ENCODE results near the gene UBAP2. TPM values are rescaled to one million over a fixed set of nuclear protein-coding genes. Genes with fewer than 3 reads are reported as not detected.
"Not testable (repeated sequence)": the region's sequence is repeated elsewhere in the genome, so short reads cannot be mapped to it uniquely, and the experiment has no call there.

The UBAP2 gene
- total RNA-seq, 4 donors from 2014 or later, result 27.2 to 52.5 (median 32.9) TPM

- H3K27me3 ChIP-seq, result no peaks in the 10 kb centered on the region
- TF ChIP-seq POLR2AphosphoS5 (IDR thresholded peaks at IDR 0.05) (no peak), EP300 (IDR thresholded peaks at IDR 0.05) (no peak), CTCF (IDR thresholded peaks at IDR 0.05) (no peak), POLR2A (IDR thresholded peaks at IDR 0.05) (no peak)
- no peak for DNase-seq (ENCODE audit: low spot score in 2 of 2)
- H3K4me3 ChIP-seq, result no peak overlapping the region
- 88% methylated on average over 2 of the region's 2 CpGs for WGBS
- H3K9me3 ChIP-seq, result no peaks in the 10 kb centered on the region
- peaks cover 39% of the 10 kb centered on the region for H3K36me3 ChIP-seq
- no peaks in the 10 kb centered on the region for H3K4me1 ChIP-seq
- no peak overlapping the region for H3K27ac ChIP-seq
Observed at GRCh38 chr9:33972698-33973097, 76.0 kb downstream of the UBAP2 start.

GRCh38 chr9:33964086-33964768, 84.5 kb downstream of the UBAP2 start:
- Histone ChIP-seq H3K27me3 (no peaks in the 10 kb centered on the region), H3K4me1 (no peaks in the 10 kb centered on the region), H3K27ac (no peak overlapping the region), H3K9me3 (no peaks in the 10 kb centered on the region), H3K4me3 (no peak overlapping the region), H3K36me3 (peaks cover 15% of the 10 kb centered on the region)
- no peak for TF ChIP-seq POLR2AphosphoS5 (IDR thresholded peaks at IDR 0.05)
- no peak for TF ChIP-seq CTCF (IDR thresholded peaks at IDR 0.05)
- no peak for TF ChIP-seq EP300 (IDR thresholded peaks at IDR 0.05)
- TF ChIP-seq POLR2A (IDR thresholded peaks at IDR 0.05), result no peak
- DNase-seq (ENCODE audit: low spot score in 2 of 2), result no peak
- 93% methylated on average over 2 of the region's 2 CpGs for WGBS

DNA sequence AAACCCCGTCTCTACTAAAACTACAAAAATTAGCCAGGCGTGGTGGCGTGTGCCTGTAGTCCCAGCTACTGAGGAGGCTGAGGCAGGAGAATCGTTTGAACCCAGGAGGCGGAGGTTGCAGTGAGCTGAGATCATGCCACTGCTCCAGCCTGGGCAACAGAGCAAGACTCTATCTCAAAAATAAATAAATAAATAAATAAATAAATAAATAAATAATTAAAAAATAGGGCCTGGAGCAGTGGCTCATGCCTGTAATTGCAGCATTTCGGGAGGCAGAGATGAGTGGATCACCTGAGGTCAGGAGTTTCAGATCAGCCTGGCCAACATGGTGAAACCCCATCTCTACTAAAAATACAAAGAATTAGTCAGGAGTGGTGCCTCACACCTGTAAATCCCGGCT, 86.2 kb downstream of the UBAP2 start:
- H3K9me3 ChIP-seq; DNase-seq (ENCODE audit: low spot score in 2 of 2); H3K27me3 ChIP-seq; H3K4me3 ChIP-seq; H3K27ac ChIP-seq; H3K4me1 ChIP-seq: not testable (repeated sequence)
- 82% methylated on average over 7 of the region's 7 CpGs for WGBS
- peaks cover 26% of the 10 kb centered on the region for H3K36me3 ChIP-seq

DNA sequence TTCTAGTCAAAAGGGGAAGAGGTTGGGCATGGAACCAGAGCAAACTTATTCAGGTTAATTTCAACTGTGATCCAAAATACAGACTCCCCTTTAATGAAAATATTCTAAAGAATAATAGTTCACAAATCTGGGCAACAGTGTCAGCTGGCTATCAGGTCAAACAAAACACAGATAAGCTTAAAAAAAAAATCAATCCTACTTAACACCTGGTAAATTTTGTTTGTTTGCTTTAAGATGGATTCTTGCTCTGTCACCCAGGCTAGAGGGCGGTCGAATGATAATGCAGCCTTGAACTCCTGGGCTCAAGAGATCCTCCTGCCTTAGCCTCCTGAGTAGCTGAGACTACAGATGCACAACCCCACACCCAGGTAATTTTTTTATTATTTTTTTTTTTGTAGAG, 89.0 kb downstream of the UBAP2 start:
- H3K36me3 ChIP-seq, result peaks cover 39% of the 10 kb centered on the region

DNA sequence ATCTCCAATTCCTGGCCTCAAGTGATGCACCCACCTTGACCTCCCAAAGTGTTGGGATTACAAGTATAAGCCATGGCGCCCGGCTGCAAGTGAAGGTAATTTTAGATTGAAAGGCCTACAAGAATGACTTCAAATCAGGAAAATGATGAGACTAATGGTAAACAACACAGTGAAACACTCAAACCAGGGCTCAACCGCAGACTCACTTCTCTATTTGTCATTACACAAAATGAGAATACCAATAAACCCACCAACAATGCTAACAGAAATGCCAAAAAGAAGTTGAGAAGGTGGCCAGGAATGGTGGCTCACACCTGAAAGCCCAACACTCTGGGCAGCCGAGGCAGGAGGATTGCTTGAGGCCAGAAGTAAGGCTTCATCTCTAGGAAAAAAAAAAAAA, 92.1 kb downstream of the UBAP2 start:
- DNase-seq (ENCODE audit: low spot score in 2 of 2), result no peak
- WGBS, result 83% methylated on average over 4 of the region's 4 CpGs
- TF ChIP-seq EP300 (IDR thresholded peaks at IDR 0.05) (no peak), POLR2AphosphoS5 (IDR thresholded peaks at IDR 0.05) (no peak), CTCF (IDR thresholded peaks at IDR 0.05) (no peak), POLR2A (IDR thresholded peaks at IDR 0.05) (no peak)
- Histone ChIP-seq H3K9me3 (no peaks in the 10 kb centered on the region), H3K4me1 (no peaks in the 10 kb centered on the region), H3K36me3 (peaks cover 55% of the 10 kb centered on the region), H3K27me3 (no peaks in the 10 kb centered on the region), H3K27ac (no peak overlapping the region), H3K4me3 (no peak overlapping the region)

More for the DNA sequence above, 89.0 kb downstream of the UBAP2 start:
- DNase-seq (ENCODE audit: low spot score in 2 of 2), result no peak
- Histone ChIP-seq H3K4me1 (no peaks in the 10 kb centered on the region), H3K27ac (no peak overlapping the region), H3K9me3 (no peaks in the 10 kb centered on the region), H3K4me3 (no peak overlapping the region), H3K27me3 (no peaks in the 10 kb centered on the region)
- 88% methylated on average over 2 of the region's 2 CpGs for WGBS
- no peak for TF ChIP-seq CTCF (IDR thresholded peaks at IDR 0.05)
- TF ChIP-seq POLR2A (IDR thresholded peaks at IDR 0.05), result no peak
- no peak for TF ChIP-seq POLR2AphosphoS5 (IDR thresholded peaks at IDR 0.05)
- no peak for TF ChIP-seq EP300 (IDR thresholded peaks at IDR 0.05)

- H3K4me3 ChIP-seq, result no peak overlapping the region
- no peak for TF ChIP-seq CTCF (IDR thresholded peaks at IDR 0.05)
- no peak for TF ChIP-seq EP300 (IDR thresholded peaks at IDR 0.05)
- TF ChIP-seq POLR2A (IDR thresholded peaks at IDR 0.05), result no peak
- no peak for TF ChIP-seq POLR2AphosphoS5 (IDR thresholded peaks at IDR 0.05)
- WGBS, result 92% methylated on average over 2 of the region's 2 CpGs
- no peak overlapping the region for H3K27ac ChIP-seq
- no peaks in the 10 kb centered on the region for H3K27me3 ChIP-seq
- DNase-seq (ENCODE audit: low spot score in 2 of 2), result no peak
- H3K4me1 ChIP-seq, result no peaks in the 10 kb centered on the region
- no peaks in the 10 kb centered on the region for H3K9me3 ChIP-seq
- peaks cover 50% of the 10 kb centered on the region for H3K36me3 ChIP-seq
Observed at GRCh38 chr9:33952066-33952465, 96.6 kb downstream of the UBAP2 start.

Measured in suprapubic skin (tissue), 4 donors.